Neural cell (in vitro differentiated cells): ENCODE results near the gene PIK3C2G. TPM values are rescaled to one million over a fixed set of nuclear protein-coding genes. Genes with fewer than 3 reads are reported as not detected.
"Not testable (repeated sequence)": the region's sequence is repeated elsewhere in the genome, so short reads cannot be mapped to it uniquely, and the experiment has no call there.

ENCODE experiments used
- H2AFZ ChIP-seq: fragments of 200-600, 300-800 bp; sonication (generic), shearing (Covaris generic); 2 replicates; pipeline ENCODE4 v1.6.0; 2014; ENCODE audit warnings: low read depth, mild to moderate bottlenecking, antibody characterized with exemption, low read length, moderate library complexity
- H3F3A ChIP-seq: fragments of 200-600 bp; shearing (Covaris generic); 2 replicates; pipeline ENCODE4 v1.6.1; 2016; ENCODE audit warnings: mild to moderate bottlenecking, moderate library complexity, mixed read lengths, antibody characterized with exemption, low read length; ENCODE audit not compliant: insufficient read depth, poor library complexity, severe bottlenecking
- H3K27ac ChIP-seq: fragments of 200-600, 300-800 bp; sonication (generic), shearing (Covaris generic); 2 replicates; pipeline ENCODE4 v1.5.1; 2014; ENCODE audit warnings: mild to moderate bottlenecking, low read length, moderate library complexity
- H3K27me3 ChIP-seq: fragments of 300-800, 200-600 bp; sonication (generic), shearing (Covaris generic); 2 replicates; pipeline ENCODE4 v1.6.0; 2014; ENCODE audit warnings: mild to moderate bottlenecking, low read depth, low read length, moderate library complexity; ENCODE audit not compliant: insufficient read depth
- H3K36me3 ChIP-seq: fragments of 300-800, 200-600 bp; sonication (generic), shearing (Covaris generic); 2 replicates; pipeline ENCODE4 v1.5.1; 2014; ENCODE audit warnings: mild to moderate bottlenecking, antibody characterized with exemption, low read length, moderate library complexity; ENCODE audit not compliant: insufficient read depth
- H3K4me2 ChIP-seq: fragments of 300-800, 200-600 bp; sonication (generic), shearing (Covaris generic); 2 replicates; pipeline ENCODE4 v1.6.0; 2014; ENCODE audit warnings: mild to moderate bottlenecking, low read length
- H3K4me3 ChIP-seq: fragments of 300-800, 200-600 bp; sonication (generic), shearing (Covaris generic); 2 replicates; pipeline ENCODE4 v1.5.1; 2014; ENCODE audit warnings: mild to moderate bottlenecking, low read length, moderate library complexity
- H3K79me2 ChIP-seq: fragments of 200-600 bp; shearing (Covaris generic); replicated peaks from 2 replicates; pipeline ENCODE4 v1.6.0; 2014; ENCODE audit warnings: mild to moderate bottlenecking, low read length, moderate library complexity; ENCODE audit not compliant: insufficient read depth
- H3K9ac ChIP-seq: fragments of 300-800, 200-600 bp; sonication (generic), shearing (Covaris generic); 2 replicates; pipeline ENCODE4 v1.6.1; 2016; ENCODE audit warnings: mild to moderate bottlenecking, low read length, mixed read lengths
- H3K9me2 ChIP-seq: fragments of 200-600 bp; shearing (Covaris generic); 2 replicates; pipeline ENCODE4 v1.6.1; 2016; ENCODE audit warnings: mild to moderate bottlenecking, low read length, mixed read lengths; ENCODE audit not compliant: insufficient read depth
- H3K9me3 ChIP-seq: fragments of 200-600, 300-800 bp; sonication (generic), shearing (Covaris generic); 2 replicates; pipeline ENCODE4 v1.6.1; 2016; ENCODE audit warnings: mild to moderate bottlenecking, mixed run types, low read length, moderate library complexity, mixed read lengths
- H4K20me1 ChIP-seq: fragments of 200-600 bp; shearing (Covaris generic); 2 replicates; pipeline ENCODE4 v1.6.1; 2016; ENCODE audit warnings: mild to moderate bottlenecking, mixed run types; ENCODE audit not compliant: insufficient read depth
- CTCF ChIP-seq: fragments of 450-650 bp; IDR thresholded peaks from 2 replicates; pipeline ENCODE4 v1.5.1; 2014; ENCODE audit warnings: antibody characterized with exemption, mild to moderate bottlenecking, moderate library complexity; ENCODE audit not compliant: poor library complexity, severe bottlenecking
- EP300 ChIP-seq: fragments of 450-650 bp; conservative IDR thresholded peaks from 2 replicates; pipeline ENCODE4 v1.6.1; 2014; ENCODE audit warnings: antibody characterized with exemption, mild to moderate bottlenecking, moderate library complexity; ENCODE audit not compliant: poor library complexity, severe bottlenecking
- EZH2 ChIP-seq: fragments of 200-600, 300-800 bp; shearing (Covaris generic), sonication (generic); IDR thresholded peaks from 2 replicates; pipeline ENCODE4 v1.6.1; 2014; ENCODE audit warnings: antibody characterized with exemption, low read length, borderline replicate concordance, mild to moderate bottlenecking; ENCODE audit not compliant: insufficient read depth, poor library complexity, severe bottlenecking
- MXI1 ChIP-seq: fragments of 450-650 bp; conservative IDR thresholded peaks from 2 replicates; pipeline ENCODE4 v1.6.1; 2014; ENCODE audit warnings: antibody characterized with exemption, mild to moderate bottlenecking; ENCODE audit not compliant: poor library complexity, severe bottlenecking
- POLR2AphosphoS5 ChIP-seq: IDR thresholded peaks from 2 replicates; pipeline ENCODE4 v1.6.1; 2012
- RAD21 ChIP-seq: fragments of 450-650 bp; conservative IDR thresholded peaks from 2 replicates; pipeline ENCODE4 v1.6.1; 2014; ENCODE audit warnings: antibody characterized with exemption, mild to moderate bottlenecking, moderate library complexity
- REST ChIP-seq: IDR thresholded peaks from 2 replicates; pipeline ENCODE4 v1.6.1; 2012; ENCODE audit warnings: borderline replicate concordance
- SMC3 ChIP-seq: fragments of 450-650 bp; conservative IDR thresholded peaks from 2 replicates; pipeline ENCODE4 v1.6.1; 2014; ENCODE audit warnings: antibody characterized with exemption, mild to moderate bottlenecking, moderate library complexity; ENCODE audit not compliant: poor library complexity
- TAF1 ChIP-seq: IDR thresholded peaks from 2 replicates; pipeline ENCODE4 v1.6.1; 2012; ENCODE audit warnings: low read depth
- polyA plus RNA-seq: library from polyadenylated mRNA; depleted of rRNA; stranded (reverse); fragments of >200 nt; gene quantifications from 2 replicates; pipeline ENCODE4 v1.2.3, GENCODE V29; 2014

PIK3C2G gene
- polyA plus RNA-seq, 1 donor from 2014 or later: not detected

GRCh38 chr12:18254081-18254480 is 7.2 kb upstream of the PIK3C2G start:
- Histone ChIP-seq H3K9me2 (no peaks in the 10 kb centered on the region), H3K4me2 (no peak overlapping the region), H4K20me1 (no peaks in the 10 kb centered on the region), H3K9ac (no peak overlapping the region), H3K9me3 (no peaks in the 10 kb centered on the region), H3K27me3 (no peaks in the 10 kb centered on the region), H3K4me3 (no peak overlapping the region), H3K79me2 (no peaks in the 10 kb centered on the region), H3K36me3 (no peaks in the 10 kb centered on the region), H3K27ac (no peak overlapping the region), H3F3A (no peaks in the 10 kb centered on the region), H2AFZ (no peak overlapping the region)
- TF ChIP-seq SMC3: no peak
- TF ChIP-seq MXI1: no peak
- TF ChIP-seq POLR2AphosphoS5: no peak

GRCh38 chr12:18255004-18255403 is 6.3 kb upstream of the PIK3C2G start:
- not testable (repeated sequence) for H2AFZ ChIP-seq, H3K9me3 ChIP-seq, H3K36me3 ChIP-seq

DNA sequence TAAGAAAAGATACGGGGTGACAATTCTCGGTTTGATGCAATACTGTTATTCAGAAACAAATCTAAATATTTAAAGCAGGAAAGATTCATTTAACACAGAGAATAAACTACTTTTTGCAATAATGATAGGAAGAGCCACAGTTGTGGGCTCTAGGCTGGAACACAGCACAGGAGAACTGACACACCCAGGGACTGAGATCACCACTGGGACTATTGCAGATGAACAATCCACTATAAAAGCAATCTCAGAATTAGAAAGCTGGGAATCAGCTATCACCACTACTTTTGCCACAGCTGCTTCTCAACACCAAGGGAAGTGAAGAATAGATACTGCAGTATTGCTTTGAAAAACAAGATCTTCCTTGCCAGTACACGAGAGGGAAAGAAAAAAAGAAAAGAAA is 4.1 kb upstream of the PIK3C2G start:
- H3K4me3 ChIP-seq: no peak overlapping the region
- H3F3A ChIP-seq: no peaks in the 10 kb centered on the region
- no peak overlapping the region for H2AFZ ChIP-seq
- no peaks in the 10 kb centered on the region for H3K27me3 ChIP-seq
- no peak overlapping the region for H3K27ac ChIP-seq
- TF ChIP-seq CTCF (no peak), POLR2AphosphoS5 (no peak), MXI1 (no peak), SMC3 (no peak), TAF1 (no peak), RAD21 (no peak), EZH2 (no peak), EP300 (no peak), REST (no peak)
- no peaks in the 10 kb centered on the region for H3K79me2 ChIP-seq
- no peaks in the 10 kb centered on the region for H3K9me2 ChIP-seq
- H3K36me3 ChIP-seq: no peaks in the 10 kb centered on the region
- H3K4me2 ChIP-seq: no peak overlapping the region
- no peaks in the 10 kb centered on the region for H3K9me3 ChIP-seq
- no peaks in the 10 kb centered on the region for H4K20me1 ChIP-seq
- H3K9ac ChIP-seq: no peak overlapping the region

More at GRCh38 chr12:18255004-18255403, 6.3 kb upstream of the PIK3C2G start:
- not testable (repeated sequence) for H3K4me3 ChIP-seq, H3K27me3 ChIP-seq, H3F3A ChIP-seq, H4K20me1 ChIP-seq, H3K9ac ChIP-seq, H3K9me2 ChIP-seq, H3K4me2 ChIP-seq, H3K79me2 ChIP-seq, H3K27ac ChIP-seq
